Measurements from ENCODE around the gene URM1. TPM values are rescaled to one million over a fixed set of nuclear protein-coding genes. Genes with fewer than 3 reads are reported as not detected.

Gene URM1
- total RNA-seq, 1 donor from 2014 or later: 37.5 TPM

GRCh38 chr9:128342971-128343680, 28.0 kb upstream of the URM1 start:
- peaks cover 50 to 55% of the 10 kb centered on the region in 2 donors for H3K36me3 ChIP-seq
- no peaks in the 10 kb centered on the region for H3K9me3 ChIP-seq
- H3K27ac ChIP-seq: no peak overlapping the region
- H3K27me3 ChIP-seq: no peaks in the 10 kb centered on the region
- intact Hi-C loops (cut with DNase I): no loop called here
- no peak for DNase-seq (ENCODE audit: low spot score in 2 of 2)
- no peak overlapping the region for H3K4me3 ChIP-seq
- TF ChIP-seq CTCF (IDR thresholded peaks at IDR 0.05): no peak
- peaks cover 0 to 6% of the 10 kb centered on the region in 2 donors for H3K4me1 ChIP-seq

GRCh38 chr9:128343855-128344254, 27.3 kb upstream of the URM1 start:
- no peaks in the 10 kb centered on the region for H3K27me3 ChIP-seq
- no peak overlapping the region for H3K4me3 ChIP-seq
- intact Hi-C loops (cut with DNase I): no loop called here
- TF ChIP-seq CTCF (IDR thresholded peaks at IDR 0.05): no peak
- no peak for DNase-seq (ENCODE audit: low spot score in 2 of 2)
- no peaks in the 10 kb centered on the region for H3K9me3 ChIP-seq
- peaks cover 58 to 62% of the 10 kb centered on the region in 2 donors for H3K36me3 ChIP-seq
- H3K27ac ChIP-seq: no peak overlapping the region
- peaks cover 0 to 6% of the 10 kb centered on the region in 2 donors for H3K4me1 ChIP-seq

- no peak for DNase-seq (ENCODE audit: low spot score in 2 of 2)
- H3K27ac ChIP-seq: no peak overlapping the region
- TF ChIP-seq CTCF (IDR thresholded peaks at IDR 0.05): no peak
- peaks cover 0 to 3% of the 10 kb centered on the region in 2 donors for H3K4me1 ChIP-seq
- no peaks in the 10 kb centered on the region for H3K27me3 ChIP-seq
- H3K4me3 ChIP-seq: no peak overlapping the region
- H3K36me3 ChIP-seq: peaks cover 70 to 72% of the 10 kb centered on the region in 2 donors
- intact Hi-C loops (cut with DNase I): no loop called here
- H3K9me3 ChIP-seq: no peaks in the 10 kb centered on the region
These were observed 26.1 kb upstream of the URM1 start for GRCh38 chr9:128344931-128345605.

GRCh38 chr9:128349125-128349524, 22.0 kb upstream of the URM1 start:
- H3K4me3 ChIP-seq: no peak overlapping the region
- intact Hi-C loops (cut with DNase I): no loop called here
- DNase-seq (ENCODE audit: low spot score in 2 of 2): no peak

GRCh38 chr9:128349772-128350171, 21.4 kb upstream of the URM1 start:
- TF ChIP-seq CTCF (IDR thresholded peaks at IDR 0.05): no peak
- Histone ChIP-seq H3K36me3 (peaks cover 70 to 84% of the 10 kb centered on the region in 2 donors), H3K27ac (no peak overlapping the region), H3K27me3 (no peaks in the 10 kb centered on the region), H3K4me1 (no peaks in the 10 kb centered on the region), H3K9me3 (no peaks in the 10 kb centered on the region), H3K4me3 (no peak overlapping the region)
- intact Hi-C loops (cut with DNase I): no loop called here
- no peak for DNase-seq (ENCODE audit: low spot score in 2 of 2)

More at GRCh38 chr9:128349125-128349524, 22.0 kb upstream of the URM1 start:
- Histone ChIP-seq H3K27me3 (no peaks in the 10 kb centered on the region), H3K36me3 (peaks cover 70 to 86% of the 10 kb centered on the region in 2 donors), H3K4me1 (no peaks in the 10 kb centered on the region), H3K27ac (no peak overlapping the region), H3K9me3 (no peaks in the 10 kb centered on the region)
- TF ChIP-seq CTCF (IDR thresholded peaks at IDR 0.05): no peak

Data from ascending aorta (tissue), 2 donors.